Natural killer cell (primary cell): ENCODE measurements around the gene TRH. TPM values are rescaled to one million over a fixed set of nuclear protein-coding genes. Genes with fewer than 3 reads are reported as not detected.
"Not testable (repeated sequence)": the region's sequence is repeated elsewhere in the genome, so short reads cannot be mapped to it uniquely, and the experiment has no call there.

ENCODE experiments used
- ATAC-seq, 3 donors: fragments of 150-1000 bp in 2 of 3; fragments of 200-7000 bp in 1 of 3; cut with Tn5 transposase; 1 replicate in 1 of 3; 2 replicates in 2 of 3; pipeline ENCODE4 v1.10.0; 2021; ENCODE audit warnings: mild to moderate bottlenecking in 2 of 3, moderate library complexity in 2 of 3
- DNase-seq, 2 donors: peaks; one replicate each; pipeline versions ENCODE4 v3.0.0 to v3.0.0-alpha.2; 2013 to 2021; ENCODE audit warnings: mixed read lengths in 1 of 2
- H3K27ac ChIP-seq: one replicate; pipeline ENCODE4 v1.5.1; 2013; ENCODE audit warnings: mild to moderate bottlenecking, low read length
- H3K27me3 ChIP-seq: one replicate; pipeline ENCODE4 v1.6.1; 2013; ENCODE audit warnings: low read length; ENCODE audit not compliant: control insufficient read depth, insufficient read depth
- H3K36me3 ChIP-seq: one replicate; pipeline ENCODE4 v1.6.1; 2013; ENCODE audit warnings: low read length; ENCODE audit not compliant: control insufficient read depth, insufficient read depth
- H3K4me1 ChIP-seq: one replicate; pipeline ENCODE4 v1.6.1; 2013; ENCODE audit warnings: low read length; ENCODE audit not compliant: control insufficient read depth, insufficient read depth
- H3K4me3 ChIP-seq: one replicate; pipeline ENCODE4 v1.5.1; 2013; ENCODE audit warnings: low read length
- H3K9me3 ChIP-seq: one replicate; pipeline ENCODE4 v1.6.1; 2013; ENCODE audit warnings: low read length; ENCODE audit not compliant: control insufficient read depth, insufficient read depth
- H3K27ac Mint-ChIP-seq, 2 donors: one replicate each; pipeline ENCODE4 v1.8.0; 2022; ENCODE audit warnings: mild to moderate bottlenecking in 2 of 2, mixed read lengths in 2 of 2, moderate library complexity in 1 of 2
- H3K27me3 Mint-ChIP-seq, 2 donors: one replicate each; pipeline ENCODE4 v1.8.0; 2022; ENCODE audit warnings: low read depth in 2 of 2, mixed read lengths in 2 of 2
- H3K36me3 Mint-ChIP-seq: one replicate; pipeline ENCODE4 v1.8.0; 2022; ENCODE audit warnings: mixed read lengths
- H3K4me1 Mint-ChIP-seq, 2 donors: one replicate each; pipeline ENCODE4 v1.8.0; 2022; ENCODE audit warnings: mixed read lengths in 2 of 2
- H3K4me3 Mint-ChIP-seq: one replicate; pipeline ENCODE4 v1.8.0; 2022; ENCODE audit warnings: mild to moderate bottlenecking, moderate library complexity, mixed read lengths
- H3K9me3 Mint-ChIP-seq, 2 donors: one replicate each; pipeline ENCODE4 v1.8.0; 2022; ENCODE audit warnings: mixed read lengths in 2 of 2
- CTCF ChIP-seq: fragments of 200-600 bp; IDR thresholded peaks from one replicate; pipeline ENCODE4 v1.8.0; 2022; ENCODE audit warnings: antibody characterized with exemption
- WGBS: methylation state at CpG from one replicate; pipeline ENCODE4 v1.1.7; 2013; ENCODE audit warnings: missing lambda C conversion rate; ENCODE audit not compliant: insufficient coverage; 5-methylcytosine and 5-hydroxymethylcytosine counted together
- intact Hi-C: fragments of 100-400 bp; cut with micrococcal nuclease; formaldehyde crosslinking; loops from one replicate; pipeline ENCODE4 v1.14.2; 2022
- total RNA-seq, 4 donors: library from RNA; stranded (reverse); fragments of 120-200 nt in 1 of 4; gene quantifications; one replicate each; pipeline versions ENCODE4 v1.2.3 to v1.2.4, GENCODE V29; 2013 to 2022

The TRH gene
- total RNA-seq, 3 donors from 2014 or later (not counting 1 experiment from before 2014, with no cell fraction given): not detected

- H3K27ac ChIP-seq: no peak overlapping the region
- ATAC-seq (no peak), DNase-seq (no peak)
- no peaks in the 10 kb centered on the region for H3K4me1 Mint-ChIP-seq
- H3K9me3 Mint-ChIP-seq: no peaks in the 10 kb centered on the region
- no peak overlapping the region for H3K27ac Mint-ChIP-seq
- intact Hi-C loops: no loop called here
- no peaks in the 10 kb centered on the region for H3K4me1 ChIP-seq
- no peaks in the 10 kb centered on the region for H3K9me3 ChIP-seq
- H3K27me3 Mint-ChIP-seq: peaks cover 12 to 18% of the 10 kb centered on the region in 2 donors
- 83% methylated on average over 5 of the region's 5 CpGs for WGBS
- no peak overlapping the region for H3K4me3 ChIP-seq
- no peaks in the 10 kb centered on the region for H3K27me3 ChIP-seq
- TF ChIP-seq CTCF: no peak
- H3K4me3 Mint-ChIP-seq: no peak overlapping the region
- no peaks in the 10 kb centered on the region for H3K36me3 ChIP-seq
- no peaks in the 10 kb centered on the region for H3K36me3 Mint-ChIP-seq
Measured at GRCh38 chr3:129994883-129995559, 20.5 kb downstream of the TRH start.

DNA sequence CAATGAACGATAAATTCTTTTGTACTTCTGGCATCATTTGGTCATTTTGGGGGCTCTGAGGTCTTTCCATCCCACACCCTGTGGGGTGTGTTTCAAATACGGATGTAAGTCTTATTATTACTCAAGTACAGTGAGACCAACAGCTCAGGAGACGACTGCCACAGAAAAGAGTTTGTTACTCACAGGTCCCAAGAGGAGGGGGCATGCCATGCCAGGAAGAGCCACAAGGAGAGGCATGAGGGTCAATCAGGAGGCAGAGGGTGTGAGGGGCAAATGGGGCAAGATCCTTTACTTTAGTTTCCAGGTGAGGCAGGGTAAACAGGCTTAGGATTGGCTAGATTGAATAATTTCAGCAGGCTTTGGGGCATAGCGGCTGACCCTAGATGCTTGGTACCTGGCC is 21.6 kb downstream of the TRH start:
- WGBS: 92% methylated on average over 3 of the region's 4 CpGs
- no peaks in the 10 kb centered on the region for H3K4me1 ChIP-seq
- no peaks in the 10 kb centered on the region for H3K36me3 ChIP-seq
- no peaks in the 10 kb centered on the region for H3K9me3 ChIP-seq
- H3K4me1 Mint-ChIP-seq: no peaks in the 10 kb centered on the region
- DNase-seq (no peak), ATAC-seq (no peak)
- no peak overlapping the region for H3K4me3 ChIP-seq
- no peaks in the 10 kb centered on the region for H3K27me3 ChIP-seq
- H3K27ac Mint-ChIP-seq: no peak overlapping the region
- no peaks in the 10 kb centered on the region for H3K9me3 Mint-ChIP-seq
- H3K36me3 Mint-ChIP-seq: no peaks in the 10 kb centered on the region
- no peak for TF ChIP-seq CTCF
- H3K27me3 Mint-ChIP-seq: peaks cover 13 to 14% of the 10 kb centered on the region in 2 donors
- intact Hi-C loops: no loop called here
- no peak overlapping the region for H3K4me3 Mint-ChIP-seq
- H3K27ac ChIP-seq: no peak overlapping the region

- H3K9me3 ChIP-seq, intact Hi-C loops, H3K27ac ChIP-seq, H3K4me1 Mint-ChIP-seq, H3K36me3 ChIP-seq, H3K4me3 Mint-ChIP-seq, DNase-seq, H3K27me3 ChIP-seq, H3K9me3 Mint-ChIP-seq, ATAC-seq, H3K27ac Mint-ChIP-seq, H3K4me3 ChIP-seq, H3K36me3 Mint-ChIP-seq: not testable (repeated sequence)
- H3K27me3 Mint-ChIP-seq: peaks cover 16 to 19% of the 10 kb centered on the region in 2 donors
- H3K4me1 ChIP-seq: peaks cover 11% of the 10 kb centered on the region
- WGBS: 62% methylated on average over 3 of the region's 5 CpGs
Measured at GRCh38 chr3:129999176-129999575, 24.7 kb downstream of the TRH start.

- peaks cover 11% of the 10 kb centered on the region for H3K4me1 ChIP-seq
- not testable (repeated sequence) for H3K36me3 ChIP-seq, H3K27ac ChIP-seq, H3K36me3 Mint-ChIP-seq, H3K9me3 Mint-ChIP-seq, H3K9me3 ChIP-seq, H3K4me1 Mint-ChIP-seq, H3K27ac Mint-ChIP-seq, H3K27me3 ChIP-seq
- peak overlapping the region; percentile 70 for H3K4me3 Mint-ChIP-seq
- ATAC-seq: peak; percentile 53 to 74 (median 68)
- intact Hi-C loops: loop anchor here (5.0 kb wide), 1 partner anchor 376 kb away; no protein-coding TSS in a partner anchor
- peak; percentile 75 to 79 for DNase-seq
- H3K27me3 Mint-ChIP-seq: peaks cover 29 to 34% of the 10 kb centered on the region in 2 donors
- 5% methylated on average over 75 of the region's 86 CpGs for WGBS
- TF ChIP-seq CTCF: peak; percentile 60
- peak overlapping the region; percentile 35 for H3K4me3 ChIP-seq
Measured at GRCh38 chr3:130002666-130003598, 28.4 kb downstream of the TRH start.
